ENCODE measurements around the gene RAB1A. TPM values are rescaled to one million over a fixed set of nuclear protein-coding genes. Genes with fewer than 3 reads are reported as not detected.

The RAB1A gene
- total and polyA plus RNA-seq, 10 of the 15 experiments (the other 5 are each of a cell fraction or from before 2014, with no cell fraction given): 48.9 to 171 (median 83.4) TPM

DNA sequence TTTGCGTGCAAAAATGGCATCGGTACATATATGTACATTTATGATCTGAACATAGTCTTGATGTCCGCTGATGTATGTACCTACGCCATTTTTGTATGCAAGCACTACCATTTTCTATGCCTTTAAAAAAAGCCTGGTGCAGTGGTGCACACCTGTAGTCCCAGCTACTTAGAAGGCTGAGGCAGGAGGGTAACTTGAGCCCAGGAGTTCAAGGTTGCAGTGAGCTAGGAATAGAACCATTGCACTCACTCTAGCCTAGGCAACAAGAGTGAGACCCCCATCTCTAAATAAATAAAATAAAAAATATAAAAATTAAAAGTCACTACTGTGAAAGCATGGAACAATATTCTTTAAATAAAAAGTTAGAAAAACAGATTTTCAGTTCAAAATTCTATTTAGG, 16.7 kb downstream of the RAB1A start:
- H3K4me3 ChIP-seq: no peak overlapping the region
- H2AFZ ChIP-seq (ENCODE audit: control insufficient read depth, low read depth, low read length): no peak overlapping the region
- in situ Hi-C loops (cut with MboI) (no loop called here), intact Hi-C loops (cut with micrococcal nuclease; ENCODE audit: unreplicated experiment) (no loop called here)
- no peak for ATAC-seq
- peaks cover 88% of the 10 kb centered on the region for H3K79me2 ChIP-seq (ENCODE audit: control insufficient read depth, insufficient read depth, low read length)
- H3K27me3 ChIP-seq (replicated peaks in 1 of 2; ENCODE audit: control insufficient read depth in 2 of 2, insufficient read depth in 2 of 2, low read length in 1 of 2): no peaks in the 10 kb centered on the region
- ChIA-PET SMC1A (ENCODE audit: uncharacterized antibody, unreplicated experiment) (interaction anchor here (1.6 kb wide), 1 partner anchor 16 kb away, joined by 5 read pairs; the partner anchor contains the start of gene RAB1A), RAD21 (ENCODE audit: unreplicated experiment) (no interaction called here), POLR2A (interaction anchor here (0.9 to 4.7 kb wide), 5 partner anchors 9 to 45 kb away, joined by 3 to 18 read pairs (median 3); partner anchors contain the start of gene RAB1A), CTCF (interaction anchor here (1.0 to 1.4 kb wide), 4 partner anchors 10 to 41 kb away, joined by 3 to 5 read pairs (median 4); no protein-coding TSS in a partner anchor)
- BruUV-seq (replicated peaks): no TSS peak
- FAIRE-seq: no peak
- H3K36me3 ChIP-seq (ENCODE audit: control insufficient read depth in 2 of 2, insufficient read depth in 2 of 2, low read length in 1 of 2): peaks cover 0 to 7% of the 10 kb centered on the region in 2 experiments; a peak in 1 of 4 replicates
- no peak overlapping the region for H3K9ac ChIP-seq (ENCODE audit: control insufficient read depth, insufficient read depth, low read length)
- no peak for TF ChIP-seq NFXL1 (IDR thresholded peaks at IDR 0.05; ENCODE audit: borderline replicate concordance)
- TF ChIP-seq, protein P1, sequence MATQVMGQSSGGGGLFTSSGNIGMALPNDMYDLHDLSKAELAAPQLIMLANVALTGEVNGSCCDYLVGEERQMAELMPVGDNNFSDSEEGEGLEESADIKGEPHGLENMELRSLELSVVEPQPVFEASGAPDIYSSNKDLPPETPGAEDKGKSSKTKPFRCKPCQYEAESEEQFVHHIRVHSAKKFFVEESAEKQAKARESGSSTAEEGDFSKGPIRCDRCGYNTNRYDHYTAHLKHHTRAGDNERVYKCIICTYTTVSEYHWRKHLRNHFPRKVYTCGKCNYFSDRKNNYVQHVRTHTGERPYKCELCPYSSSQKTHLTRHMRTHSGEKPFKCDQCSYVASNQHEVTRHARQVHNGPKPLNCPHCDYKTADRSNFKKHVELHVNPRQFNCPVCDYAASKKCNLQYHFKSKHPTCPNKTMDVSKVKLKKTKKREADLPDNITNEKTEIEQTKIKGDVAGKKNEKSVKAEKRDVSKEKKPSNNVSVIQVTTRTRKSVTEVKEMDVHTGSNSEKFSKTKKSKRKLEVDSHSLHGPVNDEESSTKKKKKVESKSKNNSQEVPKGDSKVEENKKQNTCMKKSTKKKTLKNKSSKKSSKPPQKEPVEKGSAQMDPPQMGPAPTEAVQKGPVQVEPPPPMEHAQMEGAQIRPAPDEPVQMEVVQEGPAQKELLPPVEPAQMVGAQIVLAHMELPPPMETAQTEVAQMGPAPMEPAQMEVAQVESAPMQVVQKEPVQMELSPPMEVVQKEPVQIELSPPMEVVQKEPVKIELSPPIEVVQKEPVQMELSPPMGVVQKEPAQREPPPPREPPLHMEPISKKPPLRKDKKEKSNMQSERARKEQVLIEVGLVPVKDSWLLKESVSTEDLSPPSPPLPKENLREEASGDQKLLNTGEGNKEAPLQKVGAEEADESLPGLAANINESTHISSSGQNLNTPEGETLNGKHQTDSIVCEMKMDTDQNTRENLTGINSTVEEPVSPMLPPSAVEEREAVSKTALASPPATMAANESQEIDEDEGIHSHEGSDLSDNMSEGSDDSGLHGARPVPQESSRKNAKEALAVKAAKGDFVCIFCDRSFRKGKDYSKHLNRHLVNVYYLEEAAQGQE (IDR thresholded peaks at IDR 0.05; ENCODE audit: low read depth, low read length): no peak
- TF ChIP-seq KLF5 (IDR thresholded peaks at IDR 0.05; ENCODE audit: partially characterized antibody): no peak
- TF ChIP-seq, protein P2, sequence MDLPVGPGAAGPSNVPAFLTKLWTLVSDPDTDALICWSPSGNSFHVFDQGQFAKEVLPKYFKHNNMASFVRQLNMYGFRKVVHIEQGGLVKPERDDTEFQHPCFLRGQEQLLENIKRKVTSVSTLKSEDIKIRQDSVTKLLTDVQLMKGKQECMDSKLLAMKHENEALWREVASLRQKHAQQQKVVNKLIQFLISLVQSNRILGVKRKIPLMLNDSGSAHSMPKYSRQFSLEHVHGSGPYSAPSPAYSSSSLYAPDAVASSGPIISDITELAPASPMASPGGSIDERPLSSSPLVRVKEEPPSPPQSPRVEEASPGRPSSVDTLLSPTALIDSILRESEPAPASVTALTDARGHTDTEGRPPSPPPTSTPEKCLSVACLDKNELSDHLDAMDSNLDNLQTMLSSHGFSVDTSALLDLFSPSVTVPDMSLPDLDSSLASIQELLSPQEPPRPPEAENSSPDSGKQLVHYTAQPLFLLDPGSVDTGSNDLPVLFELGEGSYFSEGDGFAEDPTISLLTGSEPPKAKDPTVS (IDR thresholded peaks at IDR 0.05; ENCODE audit: low read depth, low read length): no peak
- TF ChIP-seq RUNX3 (IDR thresholded peaks at IDR 0.05; ENCODE audit: low read length): no peak
- TF ChIP-seq LARP7 (IDR thresholded peaks at IDR 0.05): no peak
- no peak for TF ChIP-seq TCF12 (IDR thresholded peaks at IDR 0.05; ENCODE audit: low read depth, low read length)
- TF ChIP-seq ATF7 (IDR thresholded peaks at IDR 0.05; ENCODE audit: low read depth): no peak
- TF ChIP-seq POLR2AphosphoS2 (IDR thresholded peaks at IDR 0.05; ENCODE audit: low read depth, low read length): no peak
- TF ChIP-seq MEF2A (IDR thresholded peaks at IDR 0.05; ENCODE audit: insufficient read depth, low read depth, low read length): no peak
- TF ChIP-seq ZZZ3 (IDR thresholded peaks at IDR 0.05; ENCODE audit: control insufficient read depth, insufficient read length, low read depth): no peak
- no peak overlapping the region for H3K4me2 ChIP-seq (ENCODE audit: control insufficient read depth, insufficient read depth)
- no peaks in the 10 kb centered on the region; the same call in 2 of the 3 replicates for H3K9me3 ChIP-seq (replicated peaks; ENCODE audit: control insufficient read depth, insufficient read depth, low read length)
- H4K20me1 ChIP-seq (ENCODE audit: control insufficient read depth, insufficient read depth): peaks cover 4% of the 10 kb centered on the region
- no peak overlapping the region for H3K27ac ChIP-seq (ENCODE audit: control insufficient read depth, insufficient read depth)
- H3K4me1 ChIP-seq (ENCODE audit: control insufficient read depth, insufficient read depth, low read length): no peaks in the 10 kb centered on the region
- WGBS (ENCODE audit: insufficient coverage, insufficient replicate concordance, low lambda C conversion rate, missing lambda C conversion rate): 99% methylated on average over 4 of the region's 4 CpGs
- no peak for DNase-seq (ENCODE audit: low read depth, low spot score)

All from GM12878 (cell line).